Mesenchymal stem cell (in vitro differentiated cells and primary cell): ENCODE data around the gene STK26.
"Not testable (repeated sequence)": the region's sequence is repeated elsewhere in the genome, so short reads cannot be mapped to it uniquely, and the experiment has no call there.

Experiments
- DNase-seq: peaks from one replicate; pipeline ENCODE4 v3.0.0-alpha.2; 2013
- H2AFZ ChIP-seq: one replicate; pipeline ENCODE4 v1.6.1; 2013; ENCODE audit warnings: low read depth, mild to moderate bottlenecking, control low read depth, inconsistent platforms, low read length, moderate library complexity
- H2AK5ac ChIP-seq: 2 replicates; pipeline ENCODE4 v1.6.1; 2013; ENCODE audit warnings: low read length, moderate library complexity, mild to moderate bottlenecking, inconsistent platforms; ENCODE audit not compliant: severe bottlenecking
- H2BK120ac ChIP-seq: one replicate; pipeline ENCODE4 v1.6.1; 2013; ENCODE audit warnings: low read depth, mild to moderate bottlenecking, inconsistent platforms, low read length, moderate library complexity
- H2BK12ac ChIP-seq, 2 experiments: one replicate each; pipeline ENCODE4 v1.6.1; 2013; ENCODE audit warnings: inconsistent platforms in 2 of 2, low read length in 2 of 2, mild to moderate bottlenecking in 2 of 2, moderate library complexity in 2 of 2, control low read depth in 1 of 2
- H2BK15ac ChIP-seq: one replicate; pipeline ENCODE4 v1.6.1; 2013; ENCODE audit warnings: mild to moderate bottlenecking, low read depth, inconsistent platforms; ENCODE audit not compliant: poor library complexity, severe bottlenecking
- H2BK5ac ChIP-seq: 2 replicates; pipeline ENCODE4 v1.6.1; 2013; ENCODE audit warnings: low read depth, mild to moderate bottlenecking, low read length, control low read depth, inconsistent platforms; ENCODE audit not compliant: poor library complexity, severe bottlenecking
- H3K14ac ChIP-seq, 2 experiments: one replicate each; pipeline ENCODE4 v1.6.1; 2013; ENCODE audit warnings: inconsistent platforms in 2 of 2, low read length in 2 of 2, control low read depth in 1 of 2, mild to moderate bottlenecking in 1 of 2, moderate library complexity in 1 of 2
- H3K18ac ChIP-seq, 2 experiments: one replicate each; pipeline ENCODE4 v1.6.1; 2013; ENCODE audit warnings: inconsistent platforms in 2 of 2, low read length in 2 of 2, control low read depth in 1 of 2, low read depth in 1 of 2, mild to moderate bottlenecking in 1 of 2
- H3K23ac ChIP-seq, 2 experiments: one replicate each; pipeline ENCODE4 v1.6.1; 2013; ENCODE audit warnings: inconsistent platforms in 2 of 2, low read length in 2 of 2, mild to moderate bottlenecking in 2 of 2, moderate library complexity in 2 of 2, control low read depth in 1 of 2
- H3K27ac ChIP-seq: 2 replicates; pipeline ENCODE4 v1.5.1; 2013; ENCODE audit warnings: mild to moderate bottlenecking, moderate library complexity, low read length, control low read depth, inconsistent platforms; ENCODE audit not compliant: poor library complexity, severe bottlenecking
- H3K27me3 ChIP-seq, 2 experiments: 2 replicates each; pipeline versions ENCODE4 v1.6.1 to v1.7.0; 2013; ENCODE audit warnings: low read length in 2 of 2, mild to moderate bottlenecking in 2 of 2, moderate library complexity in 2 of 2, control low read depth in 1 of 2, inconsistent platforms in 1 of 2; ENCODE audit not compliant: control insufficient read depth in 1 of 2, insufficient read depth in 1 of 2
- H3K36me3 ChIP-seq, 2 experiments: 2 replicates each; pipeline versions ENCODE4 v1.6.1 to v1.7.0; 2013; ENCODE audit warnings: low read length in 2 of 2, control low read depth in 1 of 2, inconsistent platforms in 1 of 2, low read depth in 1 of 2, mild to moderate bottlenecking in 1 of 2; ENCODE audit not compliant: insufficient read depth in 2 of 2, control insufficient read depth in 1 of 2
- H3K4ac ChIP-seq, 2 experiments: one replicate each; pipeline ENCODE4 v1.6.1; 2013; ENCODE audit warnings: inconsistent platforms in 2 of 2, low read length in 2 of 2, mild to moderate bottlenecking in 2 of 2, moderate library complexity in 2 of 2, control low read depth in 1 of 2, low read depth in 1 of 2
- H3K4me1 ChIP-seq: 2 replicates; pipeline ENCODE4 v1.6.1; 2013; ENCODE audit warnings: low read depth, low read length, control low read depth; ENCODE audit not compliant: control insufficient read depth, insufficient read depth
- H3K4me2 ChIP-seq: 2 replicates; pipeline ENCODE4 v1.6.1; 2013; ENCODE audit warnings: low read length, mild to moderate bottlenecking, inconsistent platforms; ENCODE audit not compliant: poor library complexity, severe bottlenecking
- H3K4me3 ChIP-seq, 2 experiments: 2 replicates each; pipeline versions ENCODE4 v1.5.1 to v1.7.0; 2013; ENCODE audit warnings: low read length in 2 of 2, mild to moderate bottlenecking in 2 of 2, control low read depth in 1 of 2, low read depth in 1 of 2; ENCODE audit not compliant: insufficient read depth in 1 of 2
- H3K79me1 ChIP-seq: replicated peaks from 2 replicates; pipeline ENCODE4 v1.6.1; 2013; ENCODE audit warnings: mild to moderate bottlenecking, control low read depth, low read length, inconsistent platforms; ENCODE audit not compliant: poor library complexity, severe bottlenecking
- H3K9ac ChIP-seq: 2 replicates; pipeline ENCODE4 v1.7.0; 2013; ENCODE audit warnings: mild to moderate bottlenecking, low read length, moderate library complexity
- H3K9me3 ChIP-seq: 2 replicates; pipeline ENCODE4 v1.7.0; 2013; ENCODE audit warnings: mild to moderate bottlenecking, low read length; ENCODE audit not compliant: control insufficient read depth
- H4K8ac ChIP-seq: one replicate; pipeline ENCODE4 v1.6.1; 2013; ENCODE audit warnings: inconsistent platforms, mild to moderate bottlenecking, low read length, moderate library complexity
- H4K91ac ChIP-seq: one replicate; pipeline ENCODE4 v1.6.1; 2013; ENCODE audit warnings: mild to moderate bottlenecking, low read length, inconsistent platforms
- WGBS: methylation state at CpG from one replicate; pipeline ENCODE4 v1.1.7; 2013; ENCODE audit warnings: mixed read lengths; 5-methylcytosine and 5-hydroxymethylcytosine counted together

Gene STK26

DNA sequence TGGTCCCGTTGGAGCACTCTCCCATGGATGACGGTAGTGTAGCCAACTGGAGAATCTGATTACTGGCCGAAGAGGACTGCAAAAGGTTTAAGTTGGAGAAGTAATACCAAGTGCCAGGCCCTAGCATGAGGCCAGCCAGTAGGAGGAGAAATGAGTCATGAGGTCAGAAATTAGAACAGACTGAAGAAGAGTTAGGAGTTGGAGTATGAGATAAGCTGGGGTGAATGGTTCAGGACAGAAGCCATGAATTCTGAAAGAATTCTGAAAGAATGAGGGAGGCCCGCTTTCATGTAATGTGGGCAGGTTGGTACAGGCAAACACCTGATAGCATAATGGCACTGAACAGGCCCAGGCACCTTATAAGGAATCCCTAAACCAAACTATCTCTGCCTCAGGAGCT is 18.4 kb upstream of the STK26 start:
- Histone ChIP-seq H3K23ac (no peak overlapping the region), H2BK12ac (no peak overlapping the region), H2BK120ac (no peak overlapping the region), H3K14ac (no peak overlapping the region), H2BK15ac (no peak overlapping the region), H3K79me1 (no peaks in the 10 kb centered on the region), H2AK5ac (no peak overlapping the region), H3K9me3 (no peaks in the 10 kb centered on the region), H3K4me2 (no peak overlapping the region), H2BK5ac (no peak overlapping the region), H4K8ac (no peak overlapping the region), H3K27me3 (peaks cover 0 to 40% of the 10 kb centered on the region in 2 experiments), H3K4me3 (no peak overlapping the region), H3K4me1 (no peaks in the 10 kb centered on the region), H3K9ac (no peak overlapping the region), H3K18ac (no peak overlapping the region), H3K27ac (no peak overlapping the region), H3K4ac (no peak overlapping the region), H2AFZ (no peak overlapping the region), H3K36me3 (no peaks in the 10 kb centered on the region), H4K91ac (no peak overlapping the region)
- 76% methylated on average over 4 of the region's 4 CpGs for WGBS
- peak; percentile 6 for DNase-seq

DNA sequence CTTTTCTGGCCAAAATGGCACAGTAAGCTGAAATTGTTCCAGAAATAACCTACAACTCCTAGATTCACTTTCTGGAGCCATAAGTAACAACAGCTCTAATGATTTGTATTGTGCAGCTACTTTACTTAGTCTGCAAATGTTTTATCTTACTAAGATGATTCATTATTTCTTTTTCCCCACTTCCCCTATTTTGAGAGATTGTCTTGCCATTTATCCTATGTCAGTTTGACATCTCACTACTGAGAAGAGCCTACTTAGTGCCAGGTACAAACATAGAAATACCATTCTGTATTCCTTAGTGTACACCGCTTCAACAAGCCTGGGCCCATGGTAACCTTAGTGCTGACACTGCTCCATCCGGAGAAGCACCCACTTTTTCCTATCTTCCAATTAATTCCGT is 13.8 kb upstream of the STK26 start:
- no peak for DNase-seq
- Histone ChIP-seq H3K9me3 (no peaks in the 10 kb centered on the region), H3K4me3 (no peak overlapping the region), H2BK120ac (no peak overlapping the region), H3K23ac (no peak overlapping the region), H2AFZ (no peak overlapping the region), H3K4me2 (no peak overlapping the region), H4K8ac (no peak overlapping the region), H3K4me1 (no peaks in the 10 kb centered on the region), H2BK5ac (no peak overlapping the region), H3K9ac (no peak overlapping the region), H2BK12ac (no peak overlapping the region), H3K18ac (no peak overlapping the region), H3K27me3 (peaks cover 0 to 29% of the 10 kb centered on the region in 2 experiments), H3K36me3 (no peaks in the 10 kb centered on the region), H2AK5ac (no peak overlapping the region), H3K27ac (no peak overlapping the region), H3K4ac (no peak overlapping the region), H2BK15ac (no peak overlapping the region), H3K14ac (no peak overlapping the region), H4K91ac (no peak overlapping the region), H3K79me1 (no peaks in the 10 kb centered on the region)
- WGBS, result 100% methylated on average over 3 of the region's 3 CpGs

DNA sequence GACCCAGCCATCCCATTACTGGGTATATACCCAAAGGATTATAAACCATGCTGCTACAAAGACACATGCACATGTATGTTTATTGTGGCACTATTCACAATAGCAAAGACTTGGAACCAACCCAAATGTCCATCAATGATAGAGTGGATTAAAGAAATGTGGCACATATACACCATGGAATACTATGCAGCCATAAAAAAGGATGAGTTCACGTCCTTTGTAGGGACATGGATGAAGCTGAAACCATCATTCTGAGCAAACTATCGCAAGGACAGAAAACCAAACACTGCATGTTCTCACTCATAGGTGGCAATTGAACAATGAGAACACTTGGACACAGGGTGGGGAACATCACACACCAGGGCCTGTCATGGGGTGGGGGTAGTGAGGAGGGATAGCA is 12.9 kb upstream of the STK26 start:
- not testable (repeated sequence) for H3K18ac ChIP-seq, H2BK15ac ChIP-seq, H4K91ac ChIP-seq, H2BK120ac ChIP-seq, H2BK12ac ChIP-seq, H3K4me1 ChIP-seq, H3K14ac ChIP-seq, DNase-seq, H3K9me3 ChIP-seq, H3K27ac ChIP-seq, H2BK5ac ChIP-seq, H4K8ac ChIP-seq, H2AFZ ChIP-seq, H2AK5ac ChIP-seq, H3K4me2 ChIP-seq, H3K36me3 ChIP-seq, H3K4me3 ChIP-seq, H3K23ac ChIP-seq, H3K79me1 ChIP-seq, H3K9ac ChIP-seq, H3K4ac ChIP-seq
- WGBS, result 80% methylated on average over 1 of the region's 2 CpGs
- H3K27me3 ChIP-seq, result peaks cover 0 to 29% of the 10 kb centered on the region in 2 experiments

DNA sequence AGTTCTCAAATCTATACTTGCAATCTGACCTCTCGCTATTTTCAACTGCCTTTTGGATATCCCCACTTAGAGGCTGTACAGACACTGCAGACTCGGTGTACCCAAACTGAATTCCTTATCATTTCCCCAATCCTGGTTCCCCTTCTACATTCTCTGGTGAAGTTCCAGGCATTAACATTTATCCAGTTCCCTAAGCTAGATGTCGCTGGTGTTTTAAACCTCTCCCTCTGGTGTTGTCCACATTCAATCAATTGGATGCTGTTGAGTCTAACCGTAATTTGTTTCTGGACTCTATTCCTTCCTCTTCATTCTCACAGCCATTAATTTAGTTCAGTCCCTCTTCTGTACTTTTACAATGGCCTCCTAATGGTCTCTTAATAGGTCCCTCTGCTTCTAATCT is 7.2 kb upstream of the STK26 start:
- no peak overlapping the region for H3K4me3 ChIP-seq
- no peak overlapping the region for H3K14ac ChIP-seq
- no peak overlapping the region for H4K8ac ChIP-seq
- H3K4ac ChIP-seq, result no peak overlapping the region
- no peak overlapping the region for H2BK15ac ChIP-seq
- H3K4me2 ChIP-seq, result no peak overlapping the region
- no peak overlapping the region for H2BK120ac ChIP-seq
- H3K18ac ChIP-seq, result no peak overlapping the region
- no peak overlapping the region for H2AK5ac ChIP-seq
- H3K23ac ChIP-seq, result no peak overlapping the region
- H3K27ac ChIP-seq, result no peak overlapping the region
- H3K79me1 ChIP-seq, result no peaks in the 10 kb centered on the region
- H4K91ac ChIP-seq, result no peak overlapping the region
- peaks cover 0 to 24% of the 10 kb centered on the region in 2 experiments for H3K27me3 ChIP-seq
- H3K9me3 ChIP-seq, result no peaks in the 10 kb centered on the region
- H2BK12ac ChIP-seq, result no peak overlapping the region
- no peaks in the 10 kb centered on the region for H3K4me1 ChIP-seq
- H2AFZ ChIP-seq, result no peak overlapping the region
- no peak overlapping the region for H2BK5ac ChIP-seq
- 70% methylated on average over 4 of the region's 4 CpGs for WGBS
- DNase-seq, result no peak
- H3K36me3 ChIP-seq, result no peaks in the 10 kb centered on the region
- H3K9ac ChIP-seq, result no peak overlapping the region
